Measurements from ENCODE around the gene FAM118B.

- TF ChIP-seq EP300 (IDR thresholded peaks at IDR 0.05) (no peak), CTCF (IDR thresholded peaks at IDR 0.05) (no peak)
Measured at GRCh38 chr11:126310992-126311310, 99.4 kb downstream of the FAM118B start.

Measured in tibial nerve (tissue), 4 donors.